ENCODE data around the gene SLC9A5. TPM values are rescaled to one million over a fixed set of nuclear protein-coding genes. Genes with fewer than 3 reads are reported as not detected.

The SLC9A5 gene
- total and polyA plus RNA-seq, 9 of the 15 experiments (the other 6 are each of a cell fraction or from before 2014, with no cell fraction given), result 0.06 to 3.1 (median 1.2) TPM

GRCh38 chr16:67246081-67246755, 2.6 kb upstream of the SLC9A5 start (continued):
- TF ChIP-seq ZNF407 (IDR thresholded peaks at IDR 0.05; ENCODE audit: low read depth), result no peak
- TF ChIP-seq TARDBP (IDR thresholded peaks at IDR 0.05), result no peak
- no peak for TF ChIP-seq SREBF1 (IDR thresholded peaks at IDR 0.05; ENCODE audit: borderline replicate concordance, low read depth, low read length)
- TF ChIP-seq NCOA4 (IDR thresholded peaks at IDR 0.05; ENCODE audit: partially characterized antibody), result no peak
- TF ChIP-seq POLR2AphosphoS2 (IDR thresholded peaks at IDR 0.05; ENCODE audit: low read length), result no peak
- TF ChIP-seq ATF1 (CRISPR knock-in tag; IDR thresholded peaks at IDR 0.05), result no peak
- peak; percentile 59 for TF ChIP-seq ATF1 (tag; IDR thresholded peaks at IDR 0.05)
- no peak for TF ChIP-seq MEF2A (IDR thresholded peaks at IDR 0.05; ENCODE audit: control insufficient read depth, low read depth, low read length)
- no peak for TF ChIP-seq U2AF2 (optimal IDR thresholded peaks at IDR 0.05; ENCODE audit: low read depth, low read length)
- 0 out of 2 replicates have a peak, but pooled peaks have one; percentile 44 for TF ChIP-seq FOXK1 (CRISPR knock-in tag; IDR thresholded peaks at IDR 0.05; ENCODE audit: borderline replicate concordance)
- no peak for TF ChIP-seq ZNF124 (CRISPR knock-in tag; IDR thresholded peaks at IDR 0.05)
- no peak for TF ChIP-seq ZEB2 (IDR thresholded peaks at IDR 0.05)
- no peak for TF ChIP-seq MCM3 (IDR thresholded peaks at IDR 0.05)
- TF ChIP-seq, protein P1, sequence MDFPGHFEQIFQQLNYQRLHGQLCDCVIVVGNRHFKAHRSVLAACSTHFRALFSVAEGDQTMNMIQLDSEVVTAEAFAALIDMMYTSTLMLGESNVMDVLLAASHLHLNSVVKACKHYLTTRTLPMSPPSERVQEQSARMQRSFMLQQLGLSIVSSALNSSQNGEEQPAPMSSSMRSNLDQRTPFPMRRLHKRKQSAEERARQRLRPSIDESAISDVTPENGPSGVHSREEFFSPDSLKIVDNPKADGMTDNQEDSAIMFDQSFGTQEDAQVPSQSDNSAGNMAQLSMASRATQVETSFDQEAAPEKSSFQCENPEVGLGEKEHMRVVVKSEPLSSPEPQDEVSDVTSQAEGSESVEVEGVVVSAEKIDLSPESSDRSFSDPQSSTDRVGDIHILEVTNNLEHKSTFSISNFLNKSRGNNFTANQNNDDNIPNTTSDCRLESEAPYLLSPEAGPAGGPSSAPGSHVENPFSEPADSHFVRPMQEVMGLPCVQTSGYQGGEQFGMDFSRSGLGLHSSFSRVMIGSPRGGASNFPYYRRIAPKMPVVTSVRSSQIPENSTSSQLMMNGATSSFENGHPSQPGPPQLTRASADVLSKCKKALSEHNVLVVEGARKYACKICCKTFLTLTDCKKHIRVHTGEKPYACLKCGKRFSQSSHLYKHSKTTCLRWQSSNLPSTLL (IDR thresholded peaks at IDR 0.05), result no peak
- no peak for TF ChIP-seq ZZZ3 (IDR thresholded peaks at IDR 0.05)
- peak; percentile 58 for TF ChIP-seq SUPT5H (IDR thresholded peaks at IDR 0.05)
- TF ChIP-seq ZNF551 (CRISPR knock-in tag; IDR thresholded peaks at IDR 0.05), result no peak
- TF ChIP-seq, protein P2, sequence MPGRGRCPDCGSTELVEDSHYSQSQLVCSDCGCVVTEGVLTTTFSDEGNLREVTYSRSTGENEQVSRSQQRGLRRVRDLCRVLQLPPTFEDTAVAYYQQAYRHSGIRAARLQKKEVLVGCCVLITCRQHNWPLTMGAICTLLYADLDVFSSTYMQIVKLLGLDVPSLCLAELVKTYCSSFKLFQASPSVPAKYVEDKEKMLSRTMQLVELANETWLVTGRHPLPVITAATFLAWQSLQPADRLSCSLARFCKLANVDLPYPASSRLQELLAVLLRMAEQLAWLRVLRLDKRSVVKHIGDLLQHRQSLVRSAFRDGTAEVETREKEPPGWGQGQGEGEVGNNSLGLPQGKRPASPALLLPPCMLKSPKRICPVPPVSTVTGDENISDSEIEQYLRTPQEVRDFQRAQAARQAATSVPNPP (IDR thresholded peaks at IDR 0.05; ENCODE audit: borderline replicate concordance, insufficient read depth, insufficient read length), result no peak
- no peak; a peak in 1 of 4 replicates for TF ChIP-seq FOXK2 (conservative IDR thresholded peaks at IDR 0.05 in 1 of 2, IDR thresholded peaks at IDR 0.05 in 1 of 2; ENCODE audit: low read depth in 2 of 2)
- TF ChIP-seq ETS2 (tag; IDR thresholded peaks at IDR 0.05; ENCODE audit: borderline replicate concordance, poor library complexity, severe bottlenecking), result no peak

All from K562 (cell line).